GM19395 (cell line): ENCODE data around the gene EDA.
"Not testable (repeated sequence)": the region's sequence is repeated elsewhere in the genome, so short reads cannot be mapped to it uniquely, and the experiment has no call there.

ENCODE experiments used
- ATAC-seq: cut with Tn5 transposase; IDR thresholded peaks from one replicate; pipeline ENCODE4 v1.9.1; 2021; ENCODE audit warnings: mild to moderate bottlenecking, moderate library complexity; ENCODE audit not compliant: unreplicated experiment

Gene EDA

GRCh38 chrX:69741721-69742120 lies 125.8 kb downstream of the EDA start:
- ATAC-seq: no peak

DNA sequence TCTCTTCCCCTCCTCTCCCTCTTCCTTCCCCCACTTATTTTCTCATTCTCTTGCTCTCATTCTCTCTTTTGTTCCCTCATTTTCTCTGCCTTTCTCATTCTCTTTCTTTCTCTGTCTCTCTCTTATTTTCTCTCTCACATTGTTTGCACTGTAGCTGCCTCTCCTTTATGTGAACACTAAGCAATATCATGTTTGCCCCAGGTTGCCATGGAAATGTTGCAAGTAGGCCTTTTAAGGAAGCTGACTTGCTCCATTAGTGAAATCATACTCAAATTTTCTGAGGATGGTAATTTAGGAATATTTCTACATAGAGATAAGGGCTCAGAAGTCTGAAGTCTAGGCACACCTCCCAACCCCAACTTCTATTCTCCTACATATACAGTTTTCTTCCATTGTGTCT lies 130.1 kb downstream of the EDA start:
- no peak for ATAC-seq

- ATAC-seq: no peak
Measured at GRCh38 chrX:69748055-69748454, 132.1 kb downstream of the EDA start.

DNA sequence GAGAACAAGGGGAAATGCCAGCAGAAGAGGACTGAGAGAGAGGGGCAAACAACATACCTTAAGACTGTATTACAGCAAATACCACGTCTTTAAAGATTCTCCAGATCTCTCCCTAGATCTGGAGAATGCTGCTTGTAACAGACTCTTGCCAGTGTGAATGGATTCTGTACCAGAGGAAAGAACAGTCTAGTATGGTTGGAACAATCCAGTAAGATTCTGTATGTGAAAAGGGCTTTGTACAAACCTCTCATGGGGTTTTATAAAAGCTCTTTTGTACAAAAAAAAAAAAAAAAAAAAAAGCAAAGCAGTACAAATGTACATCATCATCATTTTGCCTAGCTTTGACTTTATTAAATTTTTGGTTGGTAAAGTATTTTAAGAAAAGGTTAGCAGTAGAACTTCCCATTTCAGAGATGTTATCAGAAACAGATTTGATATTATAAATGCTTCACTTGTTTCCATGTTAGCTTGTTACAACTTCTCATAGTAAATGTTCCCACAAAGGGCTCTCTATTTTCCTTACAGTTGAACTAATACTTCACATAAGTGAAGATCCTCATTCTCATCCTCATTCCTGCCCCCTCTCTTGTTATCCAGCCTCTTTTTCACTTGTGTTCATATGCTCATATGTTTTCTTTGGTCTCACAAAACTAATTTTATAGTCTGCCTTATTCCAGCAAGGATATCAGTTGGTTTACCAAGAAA lies 144.2 kb downstream of the EDA start:
- no peak for ATAC-seq

- ATAC-seq: no peak
Measured at GRCh38 chrX:69761633-69762032, 145.7 kb downstream of the EDA start.

DNA sequence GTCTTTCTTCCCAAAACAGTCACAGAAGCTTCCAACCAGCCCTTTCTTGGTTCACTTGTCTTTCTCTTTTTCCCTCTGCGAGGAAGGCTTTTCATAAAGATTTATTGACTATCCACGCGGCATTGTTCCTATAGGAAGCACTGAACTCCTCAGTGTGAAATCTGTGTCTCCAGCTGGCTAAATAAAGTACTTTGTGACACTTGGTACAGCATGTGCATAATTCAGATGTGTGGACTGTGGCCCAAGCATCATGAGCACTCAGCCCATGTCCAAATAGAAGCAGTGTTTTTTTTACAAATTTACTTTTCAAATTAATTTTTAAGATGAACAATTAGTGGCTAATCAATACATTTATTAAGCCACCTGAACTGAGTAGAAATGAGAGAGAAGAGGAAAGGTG lies 146.4 kb downstream of the EDA start:
- ATAC-seq: no peak

- no peak for ATAC-seq
Measured at GRCh38 chrX:69793260-69793935, 177.5 kb downstream of the EDA start.

GRCh38 chrX:69795702-69796101 lies 179.8 kb downstream of the EDA start:
- ATAC-seq: no peak

DNA sequence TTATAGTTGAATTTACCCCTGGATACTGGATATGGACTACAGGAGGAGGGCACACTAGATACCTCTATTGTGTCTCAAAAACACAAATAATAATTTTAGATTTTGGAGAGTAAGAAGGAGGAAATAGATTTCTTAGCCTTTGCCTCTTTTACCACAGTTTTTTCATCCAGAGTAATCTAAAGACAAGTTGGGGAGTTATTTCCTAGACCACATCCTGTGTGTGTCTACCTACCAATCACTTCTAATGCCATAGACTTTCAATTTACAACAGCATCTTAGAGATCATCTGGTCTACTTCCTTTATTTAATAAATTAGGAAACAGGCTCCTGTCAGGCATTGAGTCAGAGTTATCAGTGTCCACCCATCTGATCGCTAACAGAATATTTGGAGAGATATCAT lies 191.5 kb downstream of the EDA start:
- no peak for ATAC-seq

- no peak for ATAC-seq
Measured at GRCh38 chrX:69808375-69808774, 192.5 kb downstream of the EDA start.

DNA sequence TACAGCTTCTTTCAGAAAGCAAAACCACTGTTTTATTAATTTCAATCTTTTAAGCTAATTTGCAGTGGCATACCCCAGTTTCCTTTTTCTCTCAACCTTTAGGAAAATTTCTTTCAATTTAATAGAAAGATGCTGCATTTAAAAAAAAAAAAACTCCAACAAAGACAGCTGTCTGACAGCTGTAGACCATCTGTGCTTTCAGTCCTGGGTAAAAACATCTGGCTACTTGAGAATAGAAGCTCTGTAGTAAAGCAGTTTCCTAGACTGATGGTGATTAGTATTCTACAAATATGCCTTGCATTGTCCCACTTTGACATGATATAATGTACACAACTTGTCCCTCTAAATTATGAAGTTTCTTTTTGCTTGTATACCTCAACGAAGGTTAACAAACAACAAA lies 197.8 kb downstream of the EDA start:
- no peak for ATAC-seq

DNA sequence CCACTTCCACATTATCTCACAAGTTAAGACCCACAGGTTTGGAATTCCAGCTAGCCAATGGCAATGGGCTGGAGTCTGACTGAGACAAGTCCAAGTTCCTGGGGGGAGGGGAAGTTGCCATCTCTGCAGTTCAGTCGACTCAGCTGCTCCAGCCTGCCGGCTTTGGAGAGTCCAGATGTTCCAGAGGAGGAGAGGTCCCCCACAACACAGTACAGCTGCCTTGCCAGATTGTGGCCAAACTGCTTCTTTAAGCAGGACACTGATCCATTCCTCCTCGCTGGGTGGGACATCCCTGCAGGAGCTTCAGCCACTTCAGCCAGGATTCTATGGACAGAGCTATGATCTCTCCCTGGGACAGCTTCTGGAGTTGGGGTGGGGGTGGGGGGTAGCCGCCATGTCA lies 199.2 kb downstream of the EDA start:
- no peak for ATAC-seq

- no peak for ATAC-seq
Measured at GRCh38 chrX:69815519-69815918, 199.6 kb downstream of the EDA start.

GRCh38 chrX:69844636-69845035 lies 228.7 kb downstream of the EDA start:
- no peak for ATAC-seq

GRCh38 chrX:69859999-69860398 lies 244.1 kb downstream of the EDA start:
- ATAC-seq: not testable (repeated sequence)

DNA sequence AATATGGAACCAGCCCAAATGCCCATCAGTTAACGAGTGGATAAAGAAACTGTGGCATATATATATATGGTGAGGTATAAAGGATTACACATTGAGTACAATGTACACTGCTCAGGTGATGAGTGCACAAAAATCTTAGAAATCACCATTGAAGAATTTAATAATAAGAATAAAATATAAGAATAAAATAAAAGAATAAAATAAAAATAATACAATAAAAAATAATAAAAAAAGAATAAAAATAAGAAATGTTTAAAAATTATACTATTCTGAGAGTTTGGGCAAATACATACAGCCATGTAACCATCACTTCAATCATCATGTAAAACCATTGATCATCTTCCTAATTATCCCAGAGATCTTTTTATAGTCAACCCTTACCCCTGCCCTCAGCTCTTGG lies 260.3 kb downstream of the EDA start:
- no peak for ATAC-seq

GRCh38 chrX:69884210-69884609 lies 268.3 kb downstream of the EDA start:
- no peak for ATAC-seq

DNA sequence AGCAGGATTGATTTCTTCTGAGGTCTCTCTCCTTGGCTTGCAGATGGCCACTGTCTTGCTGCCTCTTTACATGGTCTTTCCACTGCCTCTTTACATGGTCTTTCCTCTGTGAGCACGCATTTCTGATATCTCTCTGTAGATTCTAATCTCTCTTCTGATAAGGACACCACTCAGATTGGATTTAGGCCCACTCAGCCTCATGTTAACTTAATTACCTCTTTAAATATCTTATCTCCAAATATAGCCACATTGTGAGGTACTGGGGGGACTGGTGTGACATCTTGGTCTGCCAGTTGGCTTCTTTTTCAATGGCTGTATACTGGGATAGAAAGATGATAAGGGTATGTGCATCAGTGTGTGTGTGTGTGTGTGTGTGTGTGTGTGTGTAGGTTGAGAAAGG lies 280.1 kb downstream of the EDA start:
- ATAC-seq: no peak

DNA sequence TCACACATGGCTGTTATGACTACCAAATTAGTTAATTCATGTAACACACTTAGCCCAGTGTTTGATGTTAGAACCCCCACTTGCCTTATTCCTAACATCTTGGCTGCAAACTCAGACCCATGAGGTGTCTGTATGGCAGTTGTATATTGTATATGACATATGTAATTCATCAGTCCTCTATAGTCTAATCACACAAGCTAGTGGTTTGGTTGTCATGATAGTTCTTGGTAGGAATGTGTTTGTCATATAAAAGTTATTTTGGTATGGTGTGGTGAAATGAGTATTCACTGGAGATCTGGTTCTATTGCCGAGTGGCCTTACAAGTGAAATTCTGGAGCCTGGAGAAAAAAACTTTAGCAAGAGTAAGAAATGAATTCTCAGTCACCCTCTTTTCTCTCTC lies 284.6 kb downstream of the EDA start:
- no peak for ATAC-seq

DNA sequence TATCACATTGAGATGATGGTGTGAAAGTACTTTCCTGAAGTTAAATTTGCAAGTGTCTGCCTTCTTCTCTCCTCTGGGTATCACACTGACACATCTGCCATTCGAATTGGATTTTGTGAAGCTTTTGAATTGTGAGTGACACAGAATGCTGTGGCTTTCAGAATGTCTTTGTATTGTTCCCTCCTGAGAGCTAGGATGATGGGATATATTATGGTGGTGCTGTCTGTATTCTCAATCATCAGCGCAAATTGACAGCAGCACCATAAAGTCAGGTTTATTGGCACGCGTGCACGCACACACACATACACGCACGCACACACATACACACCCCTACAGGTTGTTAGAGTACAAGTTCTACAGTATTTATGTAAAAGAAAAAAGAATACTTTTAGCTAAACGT lies 290.5 kb downstream of the EDA start:
- no peak for ATAC-seq

DNA sequence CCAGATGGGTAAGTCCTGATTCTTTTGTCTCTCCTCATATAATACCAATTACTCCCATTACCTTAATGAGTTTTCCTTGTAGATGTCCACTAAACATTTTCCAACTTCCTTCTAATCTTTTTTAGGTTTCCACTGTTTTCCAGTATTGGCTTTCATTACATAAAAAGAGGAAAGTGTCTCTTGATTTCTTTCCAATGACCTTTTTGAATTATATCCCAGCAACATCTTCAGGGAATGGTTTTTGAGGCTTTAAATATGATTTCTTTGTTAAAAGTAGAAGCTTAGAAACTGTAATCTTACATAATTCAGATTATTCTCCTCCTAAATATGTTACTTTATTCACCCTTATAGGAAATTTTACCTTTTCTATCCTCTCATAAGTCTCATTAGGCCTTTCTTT lies 298.9 kb downstream of the EDA start:
- no peak for ATAC-seq

DNA sequence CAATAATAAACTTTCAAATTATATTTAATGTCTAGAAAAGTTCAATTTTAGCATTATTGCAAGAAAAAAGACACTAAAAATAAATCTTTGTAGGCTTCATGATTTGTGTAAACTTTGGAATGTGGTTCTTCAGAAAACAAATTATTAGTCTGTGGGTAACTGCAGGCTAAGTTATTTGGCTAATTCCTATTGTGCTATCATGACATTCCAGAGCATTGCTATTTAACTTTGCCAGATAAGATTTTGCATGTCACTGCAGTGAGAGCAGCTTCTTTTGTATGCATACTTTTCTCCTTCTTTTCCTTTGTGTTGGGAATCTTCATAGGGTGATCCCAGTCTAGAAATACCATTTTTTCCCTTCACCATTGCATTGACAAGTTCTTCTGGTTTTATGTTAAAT lies 303.8 kb downstream of the EDA start:
- ATAC-seq: no peak

DNA sequence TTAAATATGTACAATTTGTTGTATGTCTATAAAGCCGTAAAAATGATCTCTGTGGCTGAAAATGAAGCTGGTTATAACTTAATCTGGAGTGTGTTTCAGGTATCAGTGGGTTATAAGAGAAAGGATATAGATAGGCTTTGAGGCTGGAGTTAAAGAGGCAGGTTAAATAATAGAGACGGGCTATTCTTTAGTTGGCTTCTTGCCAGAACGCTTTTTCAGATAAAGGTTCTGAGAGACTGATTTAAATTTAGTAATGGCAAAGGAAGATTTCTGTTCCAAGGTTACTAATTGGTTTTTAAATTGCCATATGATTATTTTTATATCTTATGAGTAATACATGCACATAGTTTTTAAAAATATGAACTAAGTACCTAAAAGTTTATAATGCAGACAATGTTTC lies 316.4 kb downstream of the EDA start:
- no peak for ATAC-seq
